ENCODE results near the gene COLEC11. TPM values are rescaled to one million over a fixed set of nuclear protein-coding genes. Genes with fewer than 3 reads are reported as not detected.

COLEC11 gene
- total RNA-seq, 1 experiment from 2014 or later = 0.39 TPM

- Histone ChIP-seq H3K79me2 (ENCODE audit: insufficient read depth, low read length) (no peaks in the 10 kb centered on the region), H2AK5ac (ENCODE audit: insufficient read length, low read length) (no peak overlapping the region), H2BK15ac (ENCODE audit: low read depth, low read length) (no peak overlapping the region), H2BK20ac (ENCODE audit: low read depth, low read length, poor library complexity, severe bottlenecking) (no peak overlapping the region), H3K79me1 (ENCODE audit: insufficient read depth, low read depth, low read length, poor library complexity, severe bottlenecking) (no peaks in the 10 kb centered on the region), H3T11ph (ENCODE audit: low read length) (no peak overlapping the region), H3K9me3 (ENCODE audit: control insufficient read depth, low read depth, low read length) (no peaks in the 10 kb centered on the region), H3K27me3 (ENCODE audit: insufficient read depth, low read length) (no peaks in the 10 kb centered on the region), H3K9ac (ENCODE audit: extremely low read depth, insufficient read length, low read length) (no peak overlapping the region), H3K4ac (ENCODE audit: low read depth, low read length) (no peak overlapping the region), H2AFZ (ENCODE audit: low read length) (no peak overlapping the region), H4K8ac (replicated peaks; ENCODE audit: insufficient read length, low read depth, low read length) (no peak overlapping the region), H3K14ac (ENCODE audit: insufficient read depth, low read length) (no peak overlapping the region), H2BK12ac (ENCODE audit: insufficient read length, low read depth, low read length) (no peak overlapping the region), H4K5ac (ENCODE audit: insufficient read length, low read depth, low read length) (no peak overlapping the region), H4K91ac (ENCODE audit: insufficient read length, low read depth, low read length) (no peak overlapping the region), H3K18ac (ENCODE audit: insufficient read length, low read depth, low read length) (no peak overlapping the region), H3K23ac (ENCODE audit: insufficient read length, low read depth, low read length) (no peak overlapping the region), H3K4me1 (ENCODE audit: insufficient read depth, low read length) (no peaks in the 10 kb centered on the region), H3K27ac (ENCODE audit: insufficient read length, low read depth, low read length) (no peak overlapping the region), H3K4me2 (ENCODE audit: insufficient read depth, insufficient read length, low read length) (no peak overlapping the region), H2BK5ac (ENCODE audit: insufficient read length, low read length) (no peak overlapping the region), H3K23me2 (ENCODE audit: insufficient read length, low read depth, low read length, poor library complexity, severe bottlenecking) (no peaks in the 10 kb centered on the region), H4K20me1 (ENCODE audit: control insufficient read depth, insufficient read depth, insufficient read length) (no peaks in the 10 kb centered on the region), H3K56ac (ENCODE audit: insufficient read length, low read depth, low read length) (no peak overlapping the region), H2BK120ac (ENCODE audit: low read depth, low read length, poor library complexity, severe bottlenecking) (no peak overlapping the region)
- no peak overlapping the region for H3K27ac Mint-ChIP-seq
- H3K9me3 Mint-ChIP-seq = no peaks in the 10 kb centered on the region
- H3K36me3 Mint-ChIP-seq (ENCODE audit: insufficient read depth in 1 of 3, low read depth in 3 of 3) = no peaks in the 10 kb centered on the region
- H3K27me3 Mint-ChIP-seq (ENCODE audit: low read depth) = peaks cover 15% of the 10 kb centered on the region
- no peak overlapping the region for H3K4me3 Mint-ChIP-seq
- TF ChIP-seq CTCF (conservative IDR thresholded peaks at IDR 0.05) = no peak
- H3K4me1 Mint-ChIP-seq = no peaks in the 10 kb centered on the region
- no CpG with 5 or more reads among the region's 5 CpGs for WGBS (ENCODE audit: extremely low coverage, insufficient read length, low lambda C conversion rate)
- DNase-seq = no peak
These were observed 86.7 kb downstream of the COLEC11 start for GRCh38 chr2:3681625-3682024.

Data from H9 (cell line).